Immature natural killer cell (primary cell): ENCODE data around the gene CBX7. TPM values are rescaled to one million over a fixed set of nuclear protein-coding genes. Genes with fewer than 3 reads are reported as not detected.

Source experiments
- DNase-seq, 3 donors: peaks; one replicate each; pipeline ENCODE4 v3.0.0; 2022; ENCODE audit warnings: mixed read lengths in 1 of 3
- H3K27ac Mint-ChIP-seq, 6 donors: one replicate each; pipeline ENCODE4 v1.8.0; 2020; ENCODE audit warnings: mixed read lengths in 6 of 6, mild to moderate bottlenecking in 5 of 6, inconsistent platforms in 4 of 6, moderate library complexity in 3 of 6
- H3K27me3 Mint-ChIP-seq, 3 donors: one replicate each; pipeline ENCODE4 v1.8.0; 2020 to 2021; ENCODE audit warnings: low read depth in 3 of 3, mild to moderate bottlenecking in 3 of 3, mixed read lengths in 3 of 3, moderate library complexity in 3 of 3, inconsistent platforms in 1 of 3
- H3K36me3 Mint-ChIP-seq, 3 donors: one replicate each; pipeline ENCODE4 v1.8.0; 2020; ENCODE audit warnings: mixed read lengths in 3 of 3, inconsistent platforms in 2 of 3, mild to moderate bottlenecking in 2 of 3
- H3K4me1 Mint-ChIP-seq, 2 donors: one replicate each; pipeline ENCODE4 v1.8.0; 2020; ENCODE audit warnings: inconsistent platforms in 2 of 2, mild to moderate bottlenecking in 2 of 2, mixed read lengths in 2 of 2, moderate library complexity in 1 of 2
- H3K4me3 Mint-ChIP-seq, 5 donors: one replicate each; pipeline ENCODE4 v1.8.0; 2020; ENCODE audit warnings: mild to moderate bottlenecking in 5 of 5, mixed read lengths in 5 of 5, inconsistent platforms in 3 of 5, moderate library complexity in 3 of 5
- H3K9me3 Mint-ChIP-seq, 6 donors: one replicate each; pipeline ENCODE4 v1.8.0; 2020; ENCODE audit warnings: mild to moderate bottlenecking in 6 of 6, mixed read lengths in 6 of 6, inconsistent platforms in 4 of 6, moderate library complexity in 3 of 6
- polyA plus RNA-seq, 3 donors: library from polyadenylated mRNA; unstranded; fragments of 300-500 nt; fragmentation: Illumina TruSeq; gene quantifications; one replicate each; pipeline ENCODE4 v1.2.3, GENCODE V29; 2021

Gene CBX7
- polyA plus RNA-seq, 3 donors from 2014 or later, result 4.5 to 9.6 (median 9.1) TPM

DNA sequence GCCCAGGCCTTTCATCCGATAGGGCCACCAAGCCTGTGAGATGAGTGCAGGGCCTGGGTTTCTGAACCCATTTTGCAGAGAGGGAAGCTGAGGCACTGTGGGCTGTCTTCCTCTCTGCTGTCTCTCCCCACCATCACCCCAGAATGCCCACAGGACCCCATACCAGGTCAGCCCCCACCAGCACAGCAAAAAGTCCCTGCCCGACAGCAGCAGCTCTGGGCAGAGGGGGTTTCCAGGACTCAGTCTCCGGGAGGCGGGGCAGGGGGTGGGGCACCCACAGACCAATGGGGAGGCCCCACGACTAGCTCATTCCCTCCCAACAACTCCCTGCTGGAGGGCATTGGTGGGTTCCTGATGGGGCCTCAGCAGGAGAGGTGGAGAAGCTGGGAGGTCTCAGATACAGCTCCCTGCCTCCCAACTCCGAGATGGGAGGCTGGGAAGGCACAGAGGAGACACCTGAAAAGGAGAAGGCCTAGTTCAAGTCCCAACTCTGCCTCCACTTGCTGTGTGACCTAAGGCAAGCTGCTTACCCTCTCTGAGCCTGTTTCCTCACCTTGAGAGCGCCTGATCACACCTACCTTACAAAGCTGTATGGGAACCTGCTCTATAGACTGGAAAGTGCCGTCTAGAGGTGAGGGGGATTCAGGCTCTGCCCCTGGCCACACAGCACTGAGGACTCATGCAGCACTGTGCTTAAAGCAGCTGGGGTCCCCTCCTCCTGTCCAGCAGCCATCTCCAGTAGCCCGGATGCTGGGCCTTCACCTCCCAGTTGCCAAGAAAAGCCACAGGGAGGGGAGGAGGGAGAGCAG, 3.5 kb downstream of the CBX7 start:
- H3K4me1 Mint-ChIP-seq, result peaks cover 51% of the 10 kb centered on the region in 2 donors
- peak overlapping the region in 1 of 5 donors; percentile 29 for H3K4me3 Mint-ChIP-seq
- peak in 2 of 3 donors; percentile 32 to 60 for DNase-seq
- no peaks in the 10 kb centered on the region for H3K9me3 Mint-ChIP-seq
- peaks cover 0 to 16% (median 3%) of the 10 kb centered on the region in 3 donors for H3K27me3 Mint-ChIP-seq
- H3K36me3 Mint-ChIP-seq, result no peaks in the 10 kb centered on the region
- peak overlapping the region; percentile 23 to 85 (median 74) for H3K27ac Mint-ChIP-seq

DNA sequence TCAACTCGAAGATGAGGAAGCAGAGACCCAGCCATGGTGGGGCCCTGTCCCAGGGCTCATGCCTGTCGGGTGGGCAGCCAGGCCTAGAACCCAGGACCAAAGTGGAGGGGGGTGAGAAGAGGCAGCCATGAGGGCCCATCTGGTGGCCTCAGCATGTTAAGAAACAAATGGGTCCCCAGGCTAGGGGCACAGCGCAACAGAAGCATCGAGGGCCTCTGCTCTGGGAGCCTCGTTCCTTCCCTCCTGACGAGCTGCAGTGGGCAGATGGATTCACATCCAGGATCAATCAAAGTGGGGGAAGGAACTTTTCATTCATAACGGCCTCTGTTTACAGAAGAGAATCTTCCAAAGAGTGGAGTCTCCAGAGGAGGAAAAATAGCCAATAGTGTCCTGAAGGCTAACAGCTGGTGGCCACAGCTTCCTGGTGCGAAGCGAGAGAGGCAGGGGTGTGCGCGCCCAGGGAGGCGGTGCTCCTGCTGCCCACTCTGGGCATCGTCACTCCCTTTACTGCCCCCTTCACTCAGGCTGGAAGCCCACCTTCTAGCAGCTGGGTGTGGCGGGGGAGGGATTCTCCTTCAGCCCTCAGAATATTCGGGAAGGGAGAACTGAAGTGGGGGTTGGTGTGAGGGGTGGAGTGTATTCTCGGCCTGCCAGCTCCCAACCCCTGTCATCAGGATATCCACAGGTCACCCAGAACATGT, 4.3 kb downstream of the CBX7 start:
- no peaks in the 10 kb centered on the region for H3K9me3 Mint-ChIP-seq
- H3K27ac Mint-ChIP-seq, result peak overlapping the region; percentile 51 to 85 (median 78)
- H3K4me1 Mint-ChIP-seq, result peaks cover 49% of the 10 kb centered on the region in 2 donors

DNA sequence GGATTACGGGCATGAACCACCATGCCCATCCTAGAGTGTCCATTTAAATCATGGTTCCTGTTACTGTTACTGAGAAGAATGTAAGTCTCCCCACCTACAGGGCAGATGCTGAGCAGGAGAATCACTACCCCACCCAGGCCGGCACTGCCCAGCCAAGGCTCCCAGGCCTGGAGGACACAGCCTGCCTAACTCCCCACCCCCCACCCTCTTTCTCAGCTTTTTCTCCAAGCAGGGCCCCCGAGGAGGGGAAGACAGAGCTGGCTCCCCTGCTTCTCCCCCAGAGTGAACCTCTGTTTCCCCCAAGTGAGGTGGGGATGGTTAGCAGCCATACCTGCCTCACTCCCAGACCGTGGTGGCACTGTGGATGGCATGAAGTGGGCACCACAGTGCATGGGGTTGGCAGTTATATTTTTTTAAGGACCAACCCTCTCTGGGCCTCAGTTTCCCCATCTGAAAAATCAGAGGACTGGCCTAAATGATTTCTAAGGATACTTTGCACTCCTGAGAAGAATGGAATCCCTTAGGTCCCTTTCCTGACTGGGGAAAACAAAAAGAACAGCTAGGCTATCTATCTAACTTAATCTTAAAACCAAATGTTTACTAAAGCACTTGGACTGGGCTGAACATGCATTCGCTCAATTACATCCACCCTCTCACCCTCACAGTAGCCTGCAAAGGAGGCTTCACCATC, 5.0 kb downstream of the CBX7 start:
- Mint-ChIP-seq H3K27ac (peak overlapping the region; percentile 51 to 85 (median 77)), H3K9me3 (no peaks in the 10 kb centered on the region), H3K36me3 (no peaks in the 10 kb centered on the region), H3K4me3 (peak overlapping the region in 1 of 5 donors; percentile 14), H3K27me3 (peaks cover 0 to 16% (median 3%) of the 10 kb centered on the region in 3 donors), H3K4me1 (peaks cover 49% of the 10 kb centered on the region in 2 donors)
- DNase-seq, result no peak

More for the DNA sequence above, 4.3 kb downstream of the CBX7 start:
- no peaks in the 10 kb centered on the region for H3K36me3 Mint-ChIP-seq
- H3K27me3 Mint-ChIP-seq, result peaks cover 0 to 16% (median 3%) of the 10 kb centered on the region in 3 donors
- peak overlapping the region in 1 of 5 donors; percentile 14 for H3K4me3 Mint-ChIP-seq
- DNase-seq, result no peak

DNA sequence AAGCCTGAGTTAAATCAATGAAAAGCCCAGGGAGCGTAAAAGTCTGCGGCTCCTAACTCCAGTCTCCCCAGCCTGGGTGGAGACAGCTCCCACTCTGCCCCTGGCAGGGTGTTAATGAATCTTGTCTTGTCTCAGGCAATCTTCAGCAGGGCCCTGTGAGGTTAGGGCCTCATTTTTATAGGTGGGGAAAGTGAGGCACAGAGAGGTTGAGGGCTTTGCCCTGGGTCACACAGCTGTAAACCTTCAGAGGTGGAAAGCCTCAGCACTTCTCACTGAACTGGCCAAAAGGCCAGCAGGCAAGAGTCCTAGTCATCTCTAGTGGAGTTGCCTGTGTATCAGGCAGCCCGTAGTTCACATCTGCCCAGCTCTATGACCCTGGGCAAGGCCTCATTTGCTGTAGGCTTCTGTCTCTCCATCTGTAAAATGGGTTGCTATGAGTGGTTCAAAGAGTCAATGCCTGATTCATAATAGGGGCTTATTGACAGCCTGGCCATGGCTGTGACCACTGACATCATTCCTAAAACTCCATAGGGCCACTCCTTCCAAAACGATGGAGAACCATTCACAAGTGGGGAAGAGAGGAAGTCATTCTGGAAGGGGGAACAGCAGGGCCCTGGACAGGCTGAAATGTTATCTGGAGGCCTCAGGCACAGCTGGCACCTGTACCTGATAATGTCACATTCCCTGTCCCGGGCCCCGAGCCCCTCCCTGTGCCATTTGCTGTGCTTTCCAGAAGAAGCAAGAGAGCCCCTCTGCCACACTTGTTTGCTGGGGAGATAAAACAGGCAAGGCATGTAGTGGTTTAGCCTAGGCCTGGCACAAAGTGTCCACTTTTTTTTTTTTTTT, 6.0 kb downstream of the CBX7 start:
- H3K27me3 Mint-ChIP-seq, result peaks cover 0 to 16% (median 3%) of the 10 kb centered on the region in 3 donors
- no peaks in the 10 kb centered on the region for H3K36me3 Mint-ChIP-seq
- no peaks in the 10 kb centered on the region for H3K9me3 Mint-ChIP-seq
- H3K27ac Mint-ChIP-seq, result peak overlapping the region; percentile 95 to 99 (median 98)
- no peak for DNase-seq
- H3K4me3 Mint-ChIP-seq, result peak overlapping the region; percentile 86 to 94 (median 90)
- peaks cover 46 to 47% of the 10 kb centered on the region in 2 donors for H3K4me1 Mint-ChIP-seq

DNA sequence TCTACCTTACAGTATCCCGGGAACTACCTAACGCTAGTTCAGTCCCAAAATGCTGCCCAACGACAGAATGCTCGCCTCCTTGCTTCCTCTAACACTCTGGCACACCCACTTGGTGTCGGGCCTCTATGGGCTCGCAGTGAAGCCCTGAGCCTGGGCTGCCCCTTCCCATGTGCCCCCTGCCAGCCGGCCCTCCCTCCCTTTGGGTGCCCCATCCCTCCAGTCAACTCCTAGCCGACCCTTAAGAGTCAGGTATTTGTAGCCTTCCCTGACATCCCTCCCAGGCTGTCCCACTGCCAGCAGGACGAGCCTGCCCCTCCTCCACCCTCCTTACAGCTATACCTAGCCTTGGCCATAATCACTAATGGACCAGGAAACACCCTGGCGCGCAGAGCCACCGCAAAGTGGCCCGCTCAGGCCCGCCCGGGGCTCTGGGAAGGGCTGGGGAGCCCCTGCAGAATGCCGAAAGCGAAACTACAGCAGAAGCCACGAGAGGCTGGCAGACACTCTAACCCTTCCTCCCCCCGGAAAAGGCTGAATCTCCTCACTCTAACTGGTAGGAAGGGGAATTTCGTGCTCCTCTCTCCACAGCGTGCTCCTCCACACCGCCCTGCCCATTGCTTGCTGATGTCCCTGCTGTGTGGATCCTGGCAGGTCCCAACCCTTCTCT, 8.2 kb downstream of the CBX7 start:
- DNase-seq, result peak; percentile 71 to 77 (median 73)
- peak overlapping the region; percentile 95 to 99 (median 99) for H3K4me3 Mint-ChIP-seq
- H3K27ac Mint-ChIP-seq, result peak overlapping the region; percentile 92 to 99 (median 97)
- H3K36me3 Mint-ChIP-seq, result peaks cover 0 to 4% (median 3%) of the 10 kb centered on the region in 3 donors
- peaks cover 0 to 10% (median 3%) of the 10 kb centered on the region in 3 donors for H3K27me3 Mint-ChIP-seq
- H3K9me3 Mint-ChIP-seq, result no peaks in the 10 kb centered on the region
- H3K4me1 Mint-ChIP-seq, result peaks cover 24 to 29% of the 10 kb centered on the region in 2 donors

DNA sequence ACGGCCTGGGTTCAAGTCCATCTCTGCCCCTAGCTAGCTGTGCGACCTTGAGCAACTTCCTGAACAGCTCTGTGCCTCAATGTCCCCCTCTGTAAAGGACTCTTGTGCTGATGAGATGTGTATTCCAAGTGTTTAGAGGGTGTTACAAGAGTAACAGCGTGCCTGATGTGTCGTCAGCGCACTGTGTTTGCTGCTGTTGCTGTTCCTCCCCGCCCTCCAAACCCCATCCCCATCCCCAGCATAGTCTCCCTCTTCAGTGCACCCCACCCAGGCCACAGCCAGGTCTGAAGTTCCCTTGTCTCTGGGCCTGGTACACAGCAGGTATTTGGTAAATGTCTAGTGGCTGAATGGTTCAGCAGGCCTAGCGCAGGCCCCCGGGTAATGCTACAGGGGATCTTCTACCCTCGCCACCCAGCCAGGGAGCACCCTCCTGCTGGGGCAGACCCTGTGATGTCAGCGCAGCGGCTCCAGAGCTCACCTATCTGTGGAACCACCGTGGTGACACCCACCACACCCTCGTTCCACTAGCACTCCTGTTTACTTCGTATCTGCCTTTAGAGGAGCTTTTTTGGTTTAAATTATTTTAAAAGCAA, 10.3 kb downstream of the CBX7 start:
- H3K27me3 Mint-ChIP-seq, result peaks cover 0 to 8% (median 3%) of the 10 kb centered on the region in 3 donors
- H3K27ac Mint-ChIP-seq, result no peak overlapping the region
- H3K9me3 Mint-ChIP-seq, result no peaks in the 10 kb centered on the region
- no peak overlapping the region for H3K4me3 Mint-ChIP-seq
- peaks cover 0 to 4% (median 3%) of the 10 kb centered on the region in 3 donors for H3K36me3 Mint-ChIP-seq
- no peak for DNase-seq
- H3K4me1 Mint-ChIP-seq, result peaks cover 22 to 23% of the 10 kb centered on the region in 2 donors

DNA sequence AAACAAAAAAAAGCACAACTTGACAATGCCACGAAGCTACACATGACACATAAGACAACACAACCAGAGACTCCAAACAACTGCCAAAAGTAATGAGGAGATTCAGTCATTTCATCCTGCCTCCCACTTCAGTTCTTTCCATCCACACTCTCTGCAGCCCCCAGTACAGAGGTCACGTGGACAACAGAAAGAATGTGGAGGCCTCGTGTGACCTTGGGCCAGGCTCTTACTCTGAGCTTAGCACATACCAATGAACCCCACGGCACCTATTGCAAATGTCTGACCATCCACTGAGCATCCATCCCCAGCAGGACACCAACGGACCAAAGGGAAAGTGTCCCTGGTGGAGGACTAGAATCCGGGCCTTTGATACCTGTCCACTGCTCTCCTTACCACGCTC, 12.5 kb downstream of the CBX7 start:
- Mint-ChIP-seq H3K27ac (peak overlapping the region in 1 of 6 donors; percentile 52), H3K9me3 (no peaks in the 10 kb centered on the region), H3K4me3 (no peak overlapping the region), H3K27me3 (peaks cover 0 to 3% (median 0%) of the 10 kb centered on the region in 3 donors), H3K36me3 (peaks cover 0 to 7% (median 4%) of the 10 kb centered on the region in 3 donors), H3K4me1 (peaks cover 11 to 12% of the 10 kb centered on the region in 2 donors)
- no peak for DNase-seq

DNA sequence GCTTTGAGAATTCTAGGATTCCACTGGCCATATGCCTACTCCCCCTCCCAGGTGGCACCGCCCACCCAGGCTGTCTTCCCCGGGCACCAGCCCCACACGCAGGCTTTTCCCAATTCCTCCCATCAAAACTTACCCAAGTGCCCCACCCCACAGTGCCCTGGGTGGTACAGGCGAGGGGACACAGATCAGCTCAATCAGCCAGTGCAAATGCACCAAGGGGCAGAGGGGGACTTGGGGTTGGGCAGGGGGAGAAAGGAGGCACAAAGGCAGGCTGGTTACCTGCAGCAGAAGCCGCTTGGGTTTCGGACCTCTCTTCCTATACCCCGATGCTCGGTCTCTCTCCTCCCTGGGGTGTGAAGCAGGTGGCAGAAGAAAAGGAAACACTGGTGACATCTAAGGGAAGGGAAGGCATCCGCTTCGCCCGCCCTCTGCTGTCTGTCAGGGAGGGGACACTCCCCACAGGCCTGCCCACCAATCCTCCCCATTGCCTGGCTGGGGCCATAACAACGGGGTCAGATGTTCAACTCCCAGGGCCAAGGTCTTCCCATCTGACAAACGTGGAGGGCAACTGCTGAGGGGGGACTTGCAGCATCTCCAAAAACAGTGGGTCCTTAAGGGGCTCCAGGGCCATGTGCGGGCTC, 14.0 kb downstream of the CBX7 start:
- Mint-ChIP-seq H3K4me3 (no peak overlapping the region), H3K9me3 (no peaks in the 10 kb centered on the region), H3K27ac (no peak overlapping the region), H3K36me3 (peaks cover 0 to 7% (median 4%) of the 10 kb centered on the region in 3 donors), H3K27me3 (no peaks in the 10 kb centered on the region), H3K4me1 (peaks cover under 1% of the 10 kb centered on the region in 2 donors)
- no peak for DNase-seq

DNA sequence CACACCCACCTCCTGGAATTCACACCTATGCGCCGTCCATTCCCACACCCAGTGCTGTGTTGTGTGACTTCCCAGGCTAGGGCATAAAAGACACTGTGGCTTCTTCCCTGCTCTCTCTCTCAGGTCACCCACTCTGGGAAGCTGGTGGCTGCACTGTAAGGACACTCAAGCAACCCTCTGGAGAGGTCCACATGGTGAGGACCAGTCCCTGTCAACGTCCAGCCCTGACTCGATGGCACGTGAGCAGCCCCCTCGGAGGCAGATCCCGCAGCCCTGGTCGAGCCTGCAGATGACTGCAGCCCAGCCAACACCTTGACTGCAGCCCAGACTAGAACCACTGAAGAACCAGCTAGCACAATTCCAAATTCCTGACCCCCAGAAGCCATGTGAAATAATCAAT, 16.2 kb downstream of the CBX7 start:
- no peak overlapping the region for H3K4me3 Mint-ChIP-seq
- no peaks in the 10 kb centered on the region for H3K4me1 Mint-ChIP-seq
- no peak for DNase-seq
- H3K27me3 Mint-ChIP-seq, result peaks cover 0 to 1% (median 0%) of the 10 kb centered on the region in 3 donors
- H3K9me3 Mint-ChIP-seq, result no peaks in the 10 kb centered on the region
- H3K27ac Mint-ChIP-seq, result no peak overlapping the region
- peaks cover 0 to 7% (median 4%) of the 10 kb centered on the region in 3 donors for H3K36me3 Mint-ChIP-seq

DNA sequence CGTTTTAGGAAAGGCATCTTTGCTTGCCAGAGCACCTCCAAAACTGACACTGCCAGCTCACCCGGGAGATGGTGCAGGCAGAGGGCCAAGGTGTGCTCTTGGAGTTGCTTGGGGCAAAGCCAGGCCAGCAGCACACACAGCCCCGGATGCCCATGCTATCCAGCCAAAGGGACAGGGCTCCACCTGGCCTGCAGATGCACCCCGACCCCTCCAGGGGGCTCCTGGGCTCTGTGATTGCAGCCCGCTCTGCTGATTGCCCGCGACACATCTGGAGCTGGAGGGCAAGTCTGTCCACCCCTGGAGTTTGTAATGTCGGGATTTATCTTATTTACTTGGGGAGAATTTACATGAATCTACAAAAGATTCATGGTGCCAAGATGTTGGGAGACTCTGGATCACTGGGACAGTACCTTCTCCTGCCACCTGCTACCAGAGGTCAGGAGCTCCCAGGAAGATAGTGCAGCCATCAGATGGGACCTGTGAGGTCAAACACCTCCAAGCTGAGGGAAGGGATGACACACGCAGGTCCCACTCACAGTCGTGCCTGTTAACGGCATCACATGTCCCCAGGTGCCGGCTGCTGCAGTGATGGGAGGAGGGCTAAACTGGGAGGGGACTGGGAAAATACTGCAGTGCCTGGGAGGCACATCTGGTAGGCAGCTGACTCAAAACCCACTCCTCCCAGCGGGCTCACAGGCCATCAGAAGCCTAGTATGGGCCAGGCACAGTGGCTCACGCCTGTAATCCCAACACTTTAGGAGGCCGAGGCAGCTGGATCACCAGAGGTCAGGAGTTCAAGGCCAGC, 17.2 kb downstream of the CBX7 start:
- peaks cover 5% of the 10 kb centered on the region in 2 donors for H3K4me1 Mint-ChIP-seq

DNA sequence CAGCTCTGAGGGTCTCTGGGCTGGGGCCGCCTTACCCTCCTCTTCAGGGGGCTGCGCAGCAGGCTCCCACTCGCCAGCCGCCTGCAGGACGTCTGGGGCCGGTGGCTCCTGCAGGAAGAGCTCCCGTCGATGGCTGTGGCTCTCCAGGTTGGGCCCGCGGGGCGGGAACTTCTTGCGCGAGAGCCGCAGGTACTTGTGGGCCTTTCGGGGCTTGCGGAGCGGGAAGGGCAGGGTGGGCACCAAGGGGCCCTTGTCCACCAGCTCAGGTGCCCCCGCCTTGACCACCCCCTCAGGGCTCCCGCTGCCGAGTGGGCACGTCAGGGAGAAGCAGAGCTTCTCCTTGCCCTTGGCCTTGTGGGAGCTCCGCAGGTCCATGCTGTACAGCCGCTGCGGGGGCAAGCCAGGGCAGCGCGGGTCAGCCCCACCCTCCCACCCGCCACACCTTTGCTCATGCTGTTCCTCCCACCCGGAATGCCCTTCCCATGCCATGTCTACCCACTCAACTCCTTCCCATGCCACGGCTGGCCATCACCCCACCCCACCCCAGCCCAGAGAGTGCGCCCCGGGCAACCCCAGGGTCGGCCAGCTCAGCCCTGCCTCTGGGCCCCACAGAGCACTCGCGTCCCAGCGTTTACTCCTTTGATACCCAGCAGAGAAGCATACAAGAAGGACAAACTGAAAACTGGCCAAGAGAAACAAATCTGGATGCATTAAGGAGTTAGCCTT, 18.0 kb downstream of the CBX7 start:
- Mint-ChIP-seq H3K9me3 (no peaks in the 10 kb centered on the region), H3K4me3 (no peak overlapping the region), H3K36me3 (peaks cover 0 to 6% (median 4%) of the 10 kb centered on the region in 3 donors), H3K27me3 (peaks cover 0 to 5% (median 0%) of the 10 kb centered on the region in 3 donors), H3K4me1 (peaks cover 5 to 6% of the 10 kb centered on the region in 2 donors), H3K27ac (no peak overlapping the region)
- DNase-seq, result no peak

More for the DNA sequence above, 17.2 kb downstream of the CBX7 start:
- DNase-seq, result peak; percentile 39 to 51 (median 46)
- Mint-ChIP-seq H3K9me3 (no peaks in the 10 kb centered on the region), H3K4me3 (no peak overlapping the region), H3K27ac (no peak overlapping the region), H3K36me3 (peaks cover 0 to 10% (median 7%) of the 10 kb centered on the region in 3 donors), H3K27me3 (peaks cover 0 to 4% (median 0%) of the 10 kb centered on the region in 3 donors)
